T-helper 1 cell treated with Interleukin-12 subunit alpha and Interleukin-12 subunit beta and Interleukin-4 antibody, amounts not matched to agents 30 μg/mL and 1 μg/mL, for 36 hours (primary cell): Measurements from ENCODE around the gene IFNA5.

ENCODE experiments used
- H3K27ac Mint-ChIP-seq: one replicate; pipeline ENCODE4 v1.8.0; 2021; ENCODE audit warnings: mild to moderate bottlenecking, mixed read lengths
- H3K27me3 Mint-ChIP-seq: one replicate; pipeline ENCODE4 v1.8.0; 2021; ENCODE audit warnings: low read depth, mixed read lengths
- H3K36me3 Mint-ChIP-seq: one replicate; pipeline ENCODE4 v1.8.0; 2021; ENCODE audit warnings: low read depth, mixed read lengths
- H3K4me1 Mint-ChIP-seq: one replicate; pipeline ENCODE4 v1.8.0; 2021; ENCODE audit warnings: low read depth, mixed read lengths
- H3K4me3 Mint-ChIP-seq: one replicate; pipeline ENCODE4 v1.8.0; 2021; ENCODE audit warnings: mild to moderate bottlenecking, moderate library complexity, mixed read lengths
- H3K9me3 Mint-ChIP-seq: one replicate; pipeline ENCODE4 v1.8.0; 2021; ENCODE audit warnings: mixed read lengths

The IFNA5 gene

GRCh38 chr9:21266733-21267484 lies 38.2 kb downstream of the IFNA5 start:
- Mint-ChIP-seq H3K36me3 (no peaks in the 10 kb centered on the region), H3K9me3 (no peaks in the 10 kb centered on the region), H3K27ac (no peak overlapping the region), H3K4me3 (no peak overlapping the region), H3K27me3 (peaks cover 42% of the 10 kb centered on the region), H3K4me1 (no peaks in the 10 kb centered on the region)

- Mint-ChIP-seq H3K4me1 (no peaks in the 10 kb centered on the region), H3K4me3 (no peak overlapping the region), H3K9me3 (no peaks in the 10 kb centered on the region), H3K27ac (no peak overlapping the region), H3K27me3 (peaks cover 41% of the 10 kb centered on the region), H3K36me3 (no peaks in the 10 kb centered on the region)
These were observed 39.5 kb downstream of the IFNA5 start for GRCh38 chr9:21265421-21266189.

- H3K27me3 Mint-ChIP-seq: peaks cover 43% of the 10 kb centered on the region
- H3K36me3 Mint-ChIP-seq: no peaks in the 10 kb centered on the region
- H3K4me3 Mint-ChIP-seq: no peak overlapping the region
- H3K9me3 Mint-ChIP-seq: no peaks in the 10 kb centered on the region
- peaks cover 4% of the 10 kb centered on the region for H3K4me1 Mint-ChIP-seq
- no peak overlapping the region for H3K27ac Mint-ChIP-seq
These were observed 49.4 kb downstream of the IFNA5 start for GRCh38 chr9:21255538-21256212.
